GM12891 (cell line): ENCODE data around the gene LILRB3.
"Not testable (repeated sequence)": the region's sequence is repeated elsewhere in the genome, so short reads cannot be mapped to it uniquely, and the experiment has no call there.

Experiments
- DNase-seq: peaks from one replicate; pipeline ENCODE4 v3.0.0; 2011; ENCODE audit warnings: low spot score; ENCODE audit not compliant: insufficient read length
- FAIRE-seq: peaks from 2 replicates; lab custom pipeline; 2011; peaks lifted over from hg19 to GRCh38; lab: Jason Lieb, UNC
- PAX5 ChIP-seq: IDR thresholded peaks from 2 replicates; pipeline ENCODE4 v1.6.1; 2011; ENCODE audit warnings: low read length, moderate library complexity, mild to moderate bottlenecking; ENCODE audit not compliant: insufficient read depth, severe bottlenecking
- POLR2A ChIP-seq: IDR thresholded peaks from 2 replicates; pipeline ENCODE4 v1.6.1; 2011; ENCODE audit warnings: low read depth, low read length, control low read depth
- POLR2AphosphoS5 ChIP-seq: IDR thresholded peaks from 2 replicates; pipeline ENCODE4 v1.6.1; 2011; ENCODE audit warnings: low read depth, low read length, control low read depth
- POU2F2 ChIP-seq: IDR thresholded peaks from 2 replicates; pipeline ENCODE4 v1.6.1; 2011; ENCODE audit warnings: low read depth, mild to moderate bottlenecking, control low read depth, low read length, moderate library complexity
- SPI1 ChIP-seq: IDR thresholded peaks from 2 replicates; pipeline ENCODE4 v1.6.1; 2011; ENCODE audit warnings: low read depth, low read length, control low read depth
- TAF1 ChIP-seq: IDR thresholded peaks from 2 replicates; pipeline ENCODE4 v1.6.1; 2011; ENCODE audit warnings: low read depth, low read length, control low read depth

Gene LILRB3

GRCh38 chr19:54254195-54254906, 31.5 kb upstream of the LILRB3 start:
- DNase-seq (no peak), FAIRE-seq (no peak)
- TF ChIP-seq POLR2A (no peak), POU2F2 (no peak), TAF1 (no peak), PAX5 (no peak), POLR2AphosphoS5 (no peak), SPI1 (no peak)

GRCh38 chr19:54253331-54254194, 30.8 kb upstream of the LILRB3 start:
- no peak for FAIRE-seq
- TF ChIP-seq POLR2A (no peak), SPI1 (no peak), TAF1 (no peak)
- no peak for DNase-seq

GRCh38 chr19:54252845-54253244, 30.0 kb upstream of the LILRB3 start:
- TF ChIP-seq PAX5 (no peak), SPI1 (no peak), POU2F2 (no peak), POLR2A (no peak), POLR2AphosphoS5 (no peak), TAF1 (no peak)
- FAIRE-seq (no peak), DNase-seq (no peak)

- DNase-seq, result no peak
- no peak for TF ChIP-seq POLR2AphosphoS5
- no peak for TF ChIP-seq TAF1
- TF ChIP-seq POLR2A, result no peak
- no peak for TF ChIP-seq PAX5
- no peak for TF ChIP-seq SPI1
- FAIRE-seq, result no peak
Observed at GRCh38 chr19:54252243-54252642, 29.4 kb upstream of the LILRB3 start.

GRCh38 chr19:54248016-54248601, 25.3 kb upstream of the LILRB3 start:
- TF ChIP-seq SPI1, result peak; percentile 47
- TF ChIP-seq POLR2A, result no peak
- no peak for DNase-seq
- FAIRE-seq, result no peak

GRCh38 chr19:54247106-54247930, 24.5 kb upstream of the LILRB3 start:
- no peak for FAIRE-seq
- no peak for DNase-seq
- TF ChIP-seq POLR2A, result no peak
- no peak for TF ChIP-seq TAF1
- TF ChIP-seq POLR2AphosphoS5, result no peak
- TF ChIP-seq PAX5, result no peak
- no peak for TF ChIP-seq SPI1
- no peak for TF ChIP-seq POU2F2

- FAIRE-seq, result no peak
- DNase-seq, result no peak
- TF ChIP-seq POLR2AphosphoS5, result no peak
- no peak for TF ChIP-seq POLR2A
- no peak for TF ChIP-seq SPI1
- no peak for TF ChIP-seq PAX5
- no peak for TF ChIP-seq POU2F2
- no peak for TF ChIP-seq TAF1
Observed at GRCh38 chr19:54245936-54246335, 23.1 kb upstream of the LILRB3 start.

- FAIRE-seq, DNase-seq: not testable (repeated sequence)
Observed at GRCh38 chr19:54243809-54244208, 21.0 kb upstream of the LILRB3 start.

- not testable (repeated sequence) for DNase-seq, FAIRE-seq
Observed at GRCh38 chr19:54242646-54243045, 19.8 kb upstream of the LILRB3 start, which contains the start of gene LILRA6. Gene LILRA6 (minus strand): TSS chr19:54242790.

- not testable (repeated sequence) for FAIRE-seq, DNase-seq
Observed at GRCh38 chr19:54242234-54242633, 19.4 kb upstream of the LILRB3 start.

GRCh38 chr19:54240372-54241336, 17.8 kb upstream of the LILRB3 start:
- FAIRE-seq, DNase-seq: not testable (repeated sequence)

- not testable (repeated sequence) for DNase-seq, FAIRE-seq
Observed at GRCh38 chr19:54239491-54240371, 16.9 kb upstream of the LILRB3 start.
